ENCODE results near the gene TP53BP2.

TP53BP2 gene

DNA sequence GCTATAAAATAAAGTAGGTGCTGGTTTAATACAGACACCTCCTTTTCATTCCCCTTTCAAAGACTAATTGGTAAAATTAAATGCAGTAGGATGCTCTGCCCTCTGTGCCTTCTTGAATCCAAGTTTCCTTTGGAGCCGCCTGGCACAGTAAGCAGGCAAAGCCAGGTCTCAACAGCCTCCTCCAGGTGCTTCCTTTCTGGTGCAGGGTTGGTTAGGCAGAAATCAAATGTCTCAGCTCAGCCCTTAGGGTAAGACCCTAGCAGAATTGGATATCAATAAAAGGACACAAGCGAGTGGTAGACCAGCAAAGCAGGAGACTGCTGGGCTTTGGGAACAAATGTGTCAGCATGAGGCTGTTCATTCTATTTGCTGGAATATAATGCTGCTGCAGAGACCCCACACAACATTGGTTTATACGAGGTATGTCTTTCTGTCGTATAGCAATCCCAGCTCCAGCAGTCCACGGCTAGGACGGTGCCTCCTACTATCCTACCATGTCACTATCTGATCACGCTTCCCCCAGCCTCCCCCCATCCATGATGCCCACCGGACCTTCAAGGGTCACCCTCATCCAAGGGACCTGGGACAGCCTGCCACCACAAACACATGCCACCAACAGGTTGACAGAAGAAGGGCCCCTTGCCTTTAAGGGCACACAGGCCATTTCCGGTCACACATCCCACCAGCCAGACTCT is 75.0 kb downstream of the TP53BP2 start:
- no peak overlapping the region for H3K4me3 ChIP-seq (ENCODE audit: low read depth, low read length)

- H3K4me3 ChIP-seq (ENCODE audit: low read depth, low read length) = no peak overlapping the region
These were observed 79.9 kb downstream of the TP53BP2 start for GRCh38 chr1:223765719-223766340.

DNA sequence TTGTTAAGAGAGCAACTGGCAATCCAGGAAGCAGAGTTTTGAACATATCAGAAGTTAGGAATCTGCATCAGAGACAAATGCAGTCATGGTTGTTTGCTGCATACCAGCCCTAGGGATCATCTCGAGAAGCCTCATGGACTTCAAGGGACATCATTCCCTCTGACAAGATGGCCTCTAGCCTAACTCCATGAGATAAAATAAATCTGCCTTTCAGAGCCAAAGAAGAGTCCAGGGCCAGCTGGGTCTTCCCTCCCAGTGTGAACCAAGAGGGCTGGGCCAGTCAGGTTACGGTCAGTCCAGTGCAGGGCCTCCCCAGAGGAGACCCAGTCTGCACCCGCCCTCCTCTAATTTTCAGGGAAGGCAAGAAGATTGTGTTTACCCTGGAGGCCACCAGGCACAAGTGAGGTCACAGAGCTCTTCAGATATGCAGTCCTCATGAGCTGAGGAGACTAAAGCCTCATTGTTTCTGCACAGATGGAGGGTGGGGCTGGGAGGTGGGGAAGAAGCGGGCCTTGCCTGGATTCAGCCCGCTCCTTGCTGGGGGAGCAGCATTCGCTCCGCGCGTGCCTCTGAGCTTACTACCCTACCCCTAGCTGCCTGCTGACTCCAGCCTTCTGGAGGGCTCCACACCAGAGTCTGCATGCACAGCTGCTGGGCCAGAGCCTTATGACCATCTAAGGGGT is 80.6 kb downstream of the TP53BP2 start:
- H3K4me3 ChIP-seq (ENCODE audit: low read depth, low read length) = no peak overlapping the region

- no peak overlapping the region for H3K4me3 ChIP-seq (ENCODE audit: low read depth, low read length)
These were observed 81.9 kb downstream of the TP53BP2 start for GRCh38 chr1:223763881-223764280.

DNA sequence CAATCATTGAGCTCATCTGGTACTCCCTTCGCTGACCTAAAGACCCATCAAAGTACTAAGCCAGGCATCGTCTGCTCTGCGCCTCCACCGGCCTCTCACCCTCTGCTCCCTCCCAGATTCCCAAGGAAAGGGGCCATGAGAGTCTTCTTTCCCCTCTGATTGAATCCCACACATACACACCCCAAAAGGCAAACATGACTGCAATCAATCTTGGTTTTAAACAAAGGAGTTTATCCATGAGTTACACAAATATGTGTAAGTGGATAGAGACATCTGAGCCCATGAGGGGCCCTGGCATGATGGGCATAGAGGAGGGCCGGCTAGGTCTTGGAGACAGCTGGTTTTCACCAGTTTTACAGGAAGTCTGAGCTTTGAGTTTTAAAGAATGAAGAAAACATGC is 82.5 kb downstream of the TP53BP2 start:
- H3K4me3 ChIP-seq (ENCODE audit: low read depth, low read length) = no peak overlapping the region

GRCh38 chr1:223761411-223761810 is 84.3 kb downstream of the TP53BP2 start:
- H3K4me3 ChIP-seq (ENCODE audit: low read depth, low read length) = no peak overlapping the region

- no peak overlapping the region for H3K4me3 ChIP-seq (ENCODE audit: low read depth, low read length)
These were observed 84.9 kb downstream of the TP53BP2 start for GRCh38 chr1:223760833-223761232.

DNA sequence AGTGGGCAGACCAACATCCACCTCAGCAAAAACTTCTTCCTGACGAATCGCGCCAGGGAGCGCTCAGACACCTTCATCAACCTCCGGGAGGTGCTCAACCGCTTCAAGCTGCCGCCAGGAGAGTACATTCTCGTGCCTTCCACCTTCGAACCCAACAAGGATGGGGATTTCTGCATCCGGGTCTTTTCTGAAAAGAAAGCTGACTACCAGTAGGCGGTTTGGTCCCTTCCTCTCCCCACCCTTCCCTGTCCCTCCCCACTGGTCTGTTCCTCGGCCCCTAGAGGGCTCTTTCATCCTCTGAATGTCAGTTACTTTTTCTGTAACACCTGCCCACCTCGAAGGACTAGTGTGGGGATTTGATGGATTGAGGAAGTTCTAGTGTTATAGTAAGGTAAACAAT is 86.5 kb downstream of the TP53BP2 start:
- no peak overlapping the region for H3K4me3 ChIP-seq (ENCODE audit: low read depth, low read length)

DNA sequence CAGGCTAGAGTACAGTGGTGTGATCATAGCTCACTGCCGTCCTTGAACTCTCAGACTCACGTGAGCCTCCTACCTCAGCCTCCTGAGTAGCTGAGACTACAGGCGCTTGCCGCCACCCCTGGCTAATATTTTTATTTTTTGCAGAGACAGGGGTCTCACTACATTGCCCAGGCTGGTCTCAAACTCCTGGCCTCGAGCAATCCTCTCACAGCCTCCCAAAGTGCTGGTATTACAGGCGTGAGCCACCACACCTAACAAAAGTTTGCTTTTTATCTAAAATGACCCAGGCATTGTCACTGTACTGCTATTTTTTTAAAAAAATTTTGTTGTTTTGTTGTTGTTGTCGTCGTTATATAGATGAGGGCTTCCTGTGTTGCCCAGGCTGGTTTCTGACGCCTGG is 87.0 kb downstream of the TP53BP2 start:
- H3K4me3 ChIP-seq (ENCODE audit: low read depth, low read length) = no peak overlapping the region

DNA sequence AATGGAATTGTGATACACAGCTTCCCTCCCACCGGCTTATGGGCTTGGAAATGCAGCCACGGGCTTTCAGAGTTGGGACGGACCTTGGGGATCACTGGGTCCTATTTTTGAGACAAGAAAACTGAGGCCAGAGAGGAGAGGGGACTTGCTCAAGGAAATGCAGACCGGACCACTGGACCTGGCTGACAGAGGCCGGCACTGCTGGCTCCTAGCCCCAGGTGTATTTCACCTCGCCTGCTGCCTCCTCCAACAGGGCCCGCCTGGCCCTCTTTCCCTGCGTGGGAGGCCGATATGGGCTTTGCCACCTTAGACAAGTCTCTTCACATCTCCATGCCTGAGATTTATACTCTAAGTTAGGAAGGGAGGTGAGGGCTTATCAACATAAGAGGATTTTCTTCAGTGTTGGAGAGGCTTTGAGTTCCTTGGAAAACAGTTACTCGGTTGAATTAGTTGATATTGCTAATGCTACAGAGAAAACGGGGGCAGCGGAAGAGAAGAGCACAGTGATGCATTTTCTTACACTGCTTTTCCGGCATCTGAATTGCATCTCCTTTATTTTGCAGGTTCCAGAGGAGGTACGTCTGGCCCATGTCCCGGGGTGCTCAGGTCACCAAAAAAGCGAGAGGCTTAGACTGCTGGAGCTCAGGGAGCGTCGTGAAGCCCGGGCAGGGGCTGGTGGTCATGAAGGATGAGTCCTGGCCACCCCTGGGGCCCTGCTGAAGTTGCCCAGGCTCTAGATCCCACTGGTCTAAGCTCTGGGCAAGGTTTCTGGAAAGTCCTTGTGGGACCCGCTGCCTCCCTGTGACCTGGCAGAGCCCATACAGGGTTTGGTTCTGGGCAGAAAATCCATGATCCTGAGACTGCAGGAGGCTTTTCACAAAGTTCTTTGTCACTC is 88.7 kb downstream of the TP53BP2 start:
- H3K4me3 ChIP-seq (ENCODE audit: low read depth, low read length) = no peak overlapping the region

- H3K4me3 ChIP-seq (ENCODE audit: low read depth, low read length) = no peak overlapping the region
These were observed 89.6 kb downstream of the TP53BP2 start for GRCh38 chr1:223755992-223756775.

- no peak overlapping the region for H3K4me3 ChIP-seq (ENCODE audit: low read depth, low read length)
These were observed 90.3 kb downstream of the TP53BP2 start for GRCh38 chr1:223755432-223755792.

- no peak overlapping the region for H3K4me3 ChIP-seq (ENCODE audit: low read depth, low read length)
These were observed 90.9 kb downstream of the TP53BP2 start for GRCh38 chr1:223754681-223755431.

DNA sequence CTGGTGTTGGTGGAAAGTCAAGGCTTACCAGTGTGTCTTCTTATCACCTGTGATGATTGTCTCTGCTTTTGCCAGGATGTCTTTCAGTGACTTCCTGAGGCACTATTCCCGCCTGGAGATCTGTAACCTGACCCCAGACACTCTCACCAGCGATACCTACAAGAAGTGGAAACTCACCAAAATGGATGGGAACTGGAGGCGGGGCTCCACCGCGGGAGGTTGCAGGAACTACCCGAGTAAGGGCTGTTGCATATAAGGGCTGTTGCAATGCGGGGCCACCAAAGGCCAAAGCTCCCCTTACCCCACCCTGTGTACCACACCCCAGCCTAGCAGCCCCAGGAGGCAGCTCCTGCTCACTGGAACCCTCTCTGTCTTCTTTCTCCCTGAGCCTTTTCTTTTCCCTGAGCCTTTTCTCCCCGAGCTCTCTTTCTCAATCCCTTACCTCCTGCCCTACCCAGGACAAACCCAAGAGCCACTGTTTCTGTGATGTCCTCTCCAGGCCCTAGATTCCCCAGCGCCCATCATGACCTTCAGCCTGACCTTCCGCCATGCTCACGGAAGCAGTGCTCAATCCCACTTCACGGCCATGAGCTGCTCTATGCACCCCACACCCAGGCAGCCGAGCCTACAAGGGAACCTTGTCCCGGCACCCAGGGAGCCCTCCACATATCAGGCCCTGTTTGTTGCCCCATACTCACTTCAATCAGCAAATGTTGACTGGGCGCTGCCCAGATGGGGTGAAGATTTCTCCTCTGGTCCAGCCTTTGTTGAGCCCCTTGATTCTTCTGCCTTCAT is 92.8 kb downstream of the TP53BP2 start:
- no peak overlapping the region for H3K4me3 ChIP-seq (ENCODE audit: low read depth, low read length)

- H3K4me3 ChIP-seq (ENCODE audit: low read depth, low read length) = no peak overlapping the region
These were observed 94.1 kb downstream of the TP53BP2 start for GRCh38 chr1:223751696-223752095.

DNA sequence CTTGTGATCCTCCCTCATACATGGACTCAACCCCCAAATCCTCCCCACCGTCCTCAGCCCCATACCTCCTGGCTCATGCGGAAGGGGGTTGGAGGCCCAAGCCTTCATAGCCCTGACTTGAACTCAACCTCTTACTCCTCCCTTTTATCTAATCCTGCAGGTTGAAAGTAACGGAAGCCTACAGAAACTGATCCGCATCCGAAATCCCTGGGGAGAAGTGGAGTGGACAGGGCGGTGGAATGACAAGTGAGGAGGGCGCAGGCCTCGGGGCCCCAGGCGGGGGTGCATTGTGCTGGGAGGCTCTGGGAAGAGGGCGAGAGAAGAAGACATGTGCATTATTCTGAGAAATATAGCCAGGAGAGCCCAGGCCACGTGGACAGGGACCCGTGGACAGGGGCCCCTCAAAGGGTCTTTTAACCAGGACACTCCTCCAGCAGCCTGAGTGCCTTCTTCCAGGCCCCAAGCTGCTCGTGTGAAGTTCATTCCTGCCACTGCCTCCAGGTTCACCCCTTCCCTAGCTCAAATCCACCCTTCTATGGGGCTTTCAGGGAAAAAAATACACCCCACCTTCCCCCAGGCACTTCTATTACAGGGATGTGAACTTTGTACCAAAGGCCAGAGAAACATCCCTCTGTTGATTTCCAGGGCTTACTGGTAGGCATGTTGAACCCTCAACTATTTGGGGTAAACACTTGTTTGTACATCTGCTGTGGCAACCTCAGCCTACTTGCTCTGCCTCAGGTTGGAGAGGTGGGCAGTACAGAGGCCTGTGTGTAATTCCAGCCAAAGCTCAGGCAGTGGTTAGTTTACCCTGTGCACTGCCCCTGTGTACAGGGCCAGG is 94.8 kb downstream of the TP53BP2 start:
- no peak overlapping the region for H3K4me3 ChIP-seq (ENCODE audit: low read depth, low read length)

GRCh38 chr1:223748773-223749733 is 96.7 kb downstream of the TP53BP2 start:
- peak overlapping the region; percentile 59 for H3K4me3 ChIP-seq (ENCODE audit: low read depth, low read length)

Data from iPS-11a (cell line).